H9 (cell line): ENCODE data around the gene DYRK1B. TPM values are rescaled to one million over a fixed set of nuclear protein-coding genes. Genes with fewer than 3 reads are reported as not detected.
A peak's percentile ranks its signal among the peaks of the same experiment; 100 is the strongest.

Source experiments
- DNase-seq: peaks from one replicate; pipeline ENCODE4 v3.0.0-alpha.2; 2017
- H2AFZ ChIP-seq: one replicate; pipeline ENCODE4 v1.6.1; 2013; ENCODE audit warnings: mild to moderate bottlenecking, low read length, control low read depth, moderate library complexity
- H2AK5ac ChIP-seq: 2 replicates; pipeline ENCODE4 v1.6.1; 2013; ENCODE audit warnings: low read length, control low read depth, mixed read lengths; ENCODE audit not compliant: insufficient read length
- H2BK120ac ChIP-seq: one replicate; pipeline ENCODE4 v1.6.1; 2013; ENCODE audit warnings: low read depth, mild to moderate bottlenecking, low read length, control low read depth, inconsistent platforms; ENCODE audit not compliant: poor library complexity, severe bottlenecking
- H2BK12ac ChIP-seq: 2 replicates; pipeline ENCODE4 v1.6.1; 2013; ENCODE audit warnings: low read length, control low read depth, mixed read lengths, low read depth; ENCODE audit not compliant: insufficient read length
- H2BK15ac ChIP-seq: 2 replicates; pipeline ENCODE4 v1.6.1; 2013; ENCODE audit warnings: low read depth, low read length, control low read depth
- H2BK20ac ChIP-seq: one replicate; pipeline ENCODE4 v1.6.1; 2013; ENCODE audit warnings: low read depth, mild to moderate bottlenecking, low read length, control low read depth, inconsistent platforms; ENCODE audit not compliant: poor library complexity, severe bottlenecking
- H2BK5ac ChIP-seq: 2 replicates; pipeline ENCODE4 v1.6.1; 2013; ENCODE audit warnings: low read length, control low read depth, mixed read lengths; ENCODE audit not compliant: insufficient read length
- H3K14ac ChIP-seq: 2 replicates; pipeline ENCODE4 v1.6.1; 2013; ENCODE audit warnings: low read length, control low read depth; ENCODE audit not compliant: insufficient read depth
- H3K18ac ChIP-seq: 2 replicates; pipeline ENCODE4 v1.6.1; 2013; ENCODE audit warnings: low read depth, mild to moderate bottlenecking, mixed read lengths, low read length, control low read depth; ENCODE audit not compliant: insufficient read length
- H3K23ac ChIP-seq: 2 replicates; pipeline ENCODE4 v1.6.1; 2013; ENCODE audit warnings: low read length, control low read depth, mixed read lengths, low read depth; ENCODE audit not compliant: insufficient read length
- H3K23me2 ChIP-seq: 2 replicates; pipeline ENCODE4 v1.6.1; 2013; ENCODE audit warnings: low read depth, mild to moderate bottlenecking, mixed read lengths, low read length, control low read depth; ENCODE audit not compliant: insufficient read length, poor library complexity, severe bottlenecking
- H3K27ac ChIP-seq: 2 replicates; pipeline ENCODE4 v1.5.1; 2013; ENCODE audit warnings: low read length, control low read depth, mixed read lengths, low read depth; ENCODE audit not compliant: insufficient read length
- H3K27me3 ChIP-seq: 2 replicates; pipeline ENCODE4 v1.6.1; 2013; ENCODE audit warnings: low read length, control low read depth, inconsistent platforms; ENCODE audit not compliant: insufficient read depth
- H3K4ac ChIP-seq: 2 replicates; pipeline ENCODE4 v1.6.1; 2013; ENCODE audit warnings: low read depth, mild to moderate bottlenecking, control low read depth, inconsistent platforms, low read length, moderate library complexity
- H3K4me1 ChIP-seq: 2 replicates; pipeline ENCODE4 v1.6.1; 2013; ENCODE audit warnings: low read length, control low read depth, inconsistent platforms; ENCODE audit not compliant: insufficient read depth
- H3K4me2 ChIP-seq: 2 replicates; pipeline ENCODE4 v1.6.1; 2013; ENCODE audit warnings: low read length, control low read depth, mixed read lengths; ENCODE audit not compliant: insufficient read length, insufficient read depth
- H3K56ac ChIP-seq: 2 replicates; pipeline ENCODE4 v1.6.1; 2013; ENCODE audit warnings: low read depth, mild to moderate bottlenecking, mixed read lengths, low read length, control low read depth; ENCODE audit not compliant: insufficient read length
- H3K79me1 ChIP-seq: 2 replicates; pipeline ENCODE4 v1.6.1; 2013; ENCODE audit warnings: low read depth, mild to moderate bottlenecking, moderate library complexity, low read length, control low read depth, inconsistent platforms; ENCODE audit not compliant: insufficient read depth, poor library complexity, severe bottlenecking
- H3K79me2 ChIP-seq: 2 replicates; pipeline ENCODE4 v1.6.1; 2013; ENCODE audit warnings: low read length, control low read depth, inconsistent platforms; ENCODE audit not compliant: insufficient read depth
- H3K9ac ChIP-seq: 2 replicates; pipeline ENCODE4 v1.6.1; 2013; ENCODE audit warnings: low read length, control low read depth, mixed read lengths; ENCODE audit not compliant: insufficient read length; ENCODE audit errors: extremely low read depth
- H3K9me3 ChIP-seq: one replicate; pipeline ENCODE4 v1.6.1; 2013; ENCODE audit warnings: low read depth, low read length, inconsistent platforms; ENCODE audit not compliant: control insufficient read depth
- H3T11ph ChIP-seq: one replicate; pipeline ENCODE4 v1.6.1; 2013; ENCODE audit warnings: mild to moderate bottlenecking, low read length, control low read depth, inconsistent platforms
- H4K20me1 ChIP-seq: one replicate; pipeline ENCODE4 v1.6.1; 2013; ENCODE audit not compliant: control insufficient read depth, insufficient read length, insufficient read depth
- H4K5ac ChIP-seq: 2 replicates; pipeline ENCODE4 v1.6.1; 2013; ENCODE audit warnings: low read depth, mild to moderate bottlenecking, mixed read lengths, low read length, control low read depth; ENCODE audit not compliant: insufficient read length
- H4K8ac ChIP-seq: replicated peaks from 2 replicates; pipeline ENCODE4 v1.6.1; 2013; ENCODE audit warnings: low read length, control low read depth, mixed read lengths, low read depth; ENCODE audit not compliant: insufficient read length
- H4K91ac ChIP-seq: 2 replicates; pipeline ENCODE4 v1.6.1; 2013; ENCODE audit warnings: low read depth, mild to moderate bottlenecking, moderate library complexity, mixed read lengths, low read length, control low read depth; ENCODE audit not compliant: insufficient read length
- H3K27ac Mint-ChIP-seq, 3 experiments: 2 replicates in 2 of 3; 3 replicates in 1 of 3; pipeline ENCODE4 v1.8.0; 2020 to 2021; ENCODE audit warnings: mixed read lengths in 3 of 3, mild to moderate bottlenecking in 1 of 3, moderate library complexity in 1 of 3
- H3K27me3 Mint-ChIP-seq: 2 replicates; pipeline ENCODE4 v1.8.0; 2021; ENCODE audit warnings: low read depth, mild to moderate bottlenecking, moderate library complexity, mixed read lengths
- H3K36me3 Mint-ChIP-seq, 3 experiments: 2 replicates in 2 of 3; 3 replicates in 1 of 3; pipeline ENCODE4 v1.8.0; 2020 to 2021; ENCODE audit warnings: low read depth in 3 of 3, mixed read lengths in 3 of 3; ENCODE audit not compliant: insufficient read depth in 1 of 3
- H3K4me1 Mint-ChIP-seq, 2 experiments: 2 replicates each; pipeline ENCODE4 v1.8.0; 2020; ENCODE audit warnings: mixed read lengths in 2 of 2
- H3K4me3 Mint-ChIP-seq, 2 experiments: 2 replicates in 1 of 2; 3 replicates in 1 of 2; pipeline ENCODE4 v1.8.0; 2020 to 2021; ENCODE audit warnings: mild to moderate bottlenecking in 2 of 2, mixed read lengths in 2 of 2, moderate library complexity in 1 of 2
- H3K9me3 Mint-ChIP-seq, 2 experiments: 2 replicates in 1 of 2; 3 replicates in 1 of 2; pipeline ENCODE4 v1.8.0; 2020; ENCODE audit warnings: mild to moderate bottlenecking in 2 of 2, mixed read lengths in 2 of 2, moderate library complexity in 1 of 2
- CTCF ChIP-seq: fragments of 200-600 bp; sonication (generic); conservative IDR thresholded peaks from 3 replicates; pipeline ENCODE4 v1.8.0; 2021; ENCODE audit warnings: antibody characterized with exemption, mild to moderate bottlenecking
- WGBS: extraction: QIAGEN DNeasy Blood & Tissue Kit; methylation state at CpG from one replicate; pipeline ENCODE4 v1.1.7; 2013; ENCODE audit warnings: missing lambda C conversion rate, low lambda C conversion rate, mixed read lengths; ENCODE audit not compliant: insufficient read length; ENCODE audit errors: extremely low coverage; 5-methylcytosine and 5-hydroxymethylcytosine counted together
- total RNA-seq: library from RNA; stranded (reverse); gene quantifications from 2 replicates; pipeline ENCODE4 v1.2.1, GENCODE V29; 2021

DYRK1B gene
- total RNA-seq, 1 experiment from 2014 or later = 14.3 TPM

GRCh38 chr19:39846678-39847486, 12.9 kb upstream of the DYRK1B start:
- no peak overlapping the region for H4K5ac ChIP-seq
- no peak for TF ChIP-seq CTCF
- H3K36me3 Mint-ChIP-seq = peaks cover 0 to 8% (median 5%) of the 10 kb centered on the region in 3 experiments; a peak in 2 of 7 replicates
- no peak overlapping the region for H2AFZ ChIP-seq
- no peak overlapping the region for H2BK5ac ChIP-seq
- peak overlapping the region; percentile 98 to 99 for H3K4me3 Mint-ChIP-seq
- no peak overlapping the region for H4K8ac ChIP-seq
- H2AK5ac ChIP-seq = no peak overlapping the region
- DNase-seq = peak; percentile 49
- H3K9ac ChIP-seq = peak overlapping the region; percentile 48
- H3K56ac ChIP-seq = no peak overlapping the region
- H2BK12ac ChIP-seq = no peak overlapping the region
- peak overlapping the region; percentile 85 for H3K18ac ChIP-seq
- no peaks in the 10 kb centered on the region for H3K79me1 ChIP-seq
- no peak overlapping the region for H2BK15ac ChIP-seq
- no peaks in the 10 kb centered on the region for H3K9me3 ChIP-seq
- H3K23me2 ChIP-seq = peaks cover 14% of the 10 kb centered on the region
- peaks cover 5% of the 10 kb centered on the region; the same call in 1 of the 2 replicates for H3K27me3 Mint-ChIP-seq
- peak overlapping the region; percentile 88 to 98 (median 98) for H3K27ac Mint-ChIP-seq
- H3T11ph ChIP-seq = no peak overlapping the region
- H3K14ac ChIP-seq = peak overlapping the region; percentile 82; the same call in 1 of the 2 replicates
- peaks cover 46 to 47% of the 10 kb centered on the region in 2 experiments for H3K4me1 Mint-ChIP-seq
- peak overlapping the region; percentile 82 for H3K4me2 ChIP-seq
- H4K20me1 ChIP-seq = no peaks in the 10 kb centered on the region
- no peak overlapping the region for H3K27ac ChIP-seq
- H3K79me2 ChIP-seq = peaks cover 36% of the 10 kb centered on the region
- WGBS = no CpG with 5 or more reads among the region's 12 CpGs
- H3K27me3 ChIP-seq = no peaks in the 10 kb centered on the region
- no peak overlapping the region for H3K4ac ChIP-seq
- no peak overlapping the region for H3K23ac ChIP-seq
- H3K9me3 Mint-ChIP-seq = no peaks in the 10 kb centered on the region
- H2BK20ac ChIP-seq = no peak overlapping the region
- H2BK120ac ChIP-seq = no peak overlapping the region
- no peak overlapping the region for H4K91ac ChIP-seq
- H3K4me1 ChIP-seq = peaks cover 7% of the 10 kb centered on the region
